Fibroblast of mammary gland (primary cell): ENCODE measurements around the gene INCENP.

ENCODE experiments used
- DNase-seq: peaks from one replicate; pipeline ENCODE4 v3.0.0-alpha.2; 2010; ENCODE audit warnings: low read depth
- H3K4me3 ChIP-seq: 2 replicates; pipeline ENCODE4 v1.5.1; 2011; ENCODE audit warnings: low read depth, mild to moderate bottlenecking, low read length, moderate library complexity; ENCODE audit not compliant: control insufficient read depth
- TF ChIP-seq, protein P1 (sequence below): conservative IDR thresholded peaks from 2 replicates; pipeline ENCODE4 v1.5.1; 2011; ENCODE audit warnings: low read depth, low read length, inconsistent platforms; ENCODE audit not compliant: control insufficient read depth, insufficient read depth

INCENP gene

DNA sequence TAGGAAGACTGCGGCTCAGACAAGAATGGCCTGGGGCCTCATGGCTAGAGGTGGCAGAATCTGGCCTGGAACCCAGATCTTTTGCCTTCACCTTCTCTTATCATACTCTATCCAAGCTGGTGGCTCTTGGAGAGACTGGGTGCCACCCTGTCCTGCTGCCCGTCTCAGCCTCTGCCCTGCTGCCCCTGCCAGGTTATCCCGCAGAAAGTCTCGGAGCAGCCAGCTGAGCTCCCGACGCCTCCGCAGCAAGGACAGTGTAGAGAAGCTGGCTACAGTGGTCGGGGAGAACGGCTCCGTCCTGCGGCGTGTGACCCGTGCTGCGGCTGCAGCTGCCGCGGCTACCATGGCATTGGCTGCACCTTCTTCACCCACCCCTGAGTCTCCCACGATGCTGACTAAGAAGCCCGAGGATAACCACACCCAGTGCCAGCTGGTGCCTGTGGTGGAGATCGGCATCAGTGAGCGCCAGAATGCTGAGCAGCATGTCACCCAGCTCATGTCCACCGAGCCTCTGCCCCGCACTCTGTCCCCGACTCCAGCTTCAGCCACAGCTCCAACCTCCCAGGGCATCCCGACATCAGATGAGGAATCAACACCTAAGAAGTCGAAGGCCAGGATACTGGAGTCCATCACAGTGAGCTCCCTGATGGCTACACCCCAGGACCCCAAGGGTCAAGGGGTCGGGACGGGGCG lies 5.9 kb downstream of the INCENP start:
- DNase-seq, result no peak
- TF ChIP-seq, protein P1, sequence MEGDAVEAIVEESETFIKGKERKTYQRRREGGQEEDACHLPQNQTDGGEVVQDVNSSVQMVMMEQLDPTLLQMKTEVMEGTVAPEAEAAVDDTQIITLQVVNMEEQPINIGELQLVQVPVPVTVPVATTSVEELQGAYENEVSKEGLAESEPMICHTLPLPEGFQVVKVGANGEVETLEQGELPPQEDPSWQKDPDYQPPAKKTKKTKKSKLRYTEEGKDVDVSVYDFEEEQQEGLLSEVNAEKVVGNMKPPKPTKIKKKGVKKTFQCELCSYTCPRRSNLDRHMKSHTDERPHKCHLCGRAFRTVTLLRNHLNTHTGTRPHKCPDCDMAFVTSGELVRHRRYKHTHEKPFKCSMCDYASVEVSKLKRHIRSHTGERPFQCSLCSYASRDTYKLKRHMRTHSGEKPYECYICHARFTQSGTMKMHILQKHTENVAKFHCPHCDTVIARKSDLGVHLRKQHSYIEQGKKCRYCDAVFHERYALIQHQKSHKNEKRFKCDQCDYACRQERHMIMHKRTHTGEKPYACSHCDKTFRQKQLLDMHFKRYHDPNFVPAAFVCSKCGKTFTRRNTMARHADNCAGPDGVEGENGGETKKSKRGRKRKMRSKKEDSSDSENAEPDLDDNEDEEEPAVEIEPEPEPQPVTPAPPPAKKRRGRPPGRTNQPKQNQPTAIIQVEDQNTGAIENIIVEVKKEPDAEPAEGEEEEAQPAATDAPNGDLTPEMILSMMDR, result no peak
- no peak overlapping the region for H3K4me3 ChIP-seq

DNA sequence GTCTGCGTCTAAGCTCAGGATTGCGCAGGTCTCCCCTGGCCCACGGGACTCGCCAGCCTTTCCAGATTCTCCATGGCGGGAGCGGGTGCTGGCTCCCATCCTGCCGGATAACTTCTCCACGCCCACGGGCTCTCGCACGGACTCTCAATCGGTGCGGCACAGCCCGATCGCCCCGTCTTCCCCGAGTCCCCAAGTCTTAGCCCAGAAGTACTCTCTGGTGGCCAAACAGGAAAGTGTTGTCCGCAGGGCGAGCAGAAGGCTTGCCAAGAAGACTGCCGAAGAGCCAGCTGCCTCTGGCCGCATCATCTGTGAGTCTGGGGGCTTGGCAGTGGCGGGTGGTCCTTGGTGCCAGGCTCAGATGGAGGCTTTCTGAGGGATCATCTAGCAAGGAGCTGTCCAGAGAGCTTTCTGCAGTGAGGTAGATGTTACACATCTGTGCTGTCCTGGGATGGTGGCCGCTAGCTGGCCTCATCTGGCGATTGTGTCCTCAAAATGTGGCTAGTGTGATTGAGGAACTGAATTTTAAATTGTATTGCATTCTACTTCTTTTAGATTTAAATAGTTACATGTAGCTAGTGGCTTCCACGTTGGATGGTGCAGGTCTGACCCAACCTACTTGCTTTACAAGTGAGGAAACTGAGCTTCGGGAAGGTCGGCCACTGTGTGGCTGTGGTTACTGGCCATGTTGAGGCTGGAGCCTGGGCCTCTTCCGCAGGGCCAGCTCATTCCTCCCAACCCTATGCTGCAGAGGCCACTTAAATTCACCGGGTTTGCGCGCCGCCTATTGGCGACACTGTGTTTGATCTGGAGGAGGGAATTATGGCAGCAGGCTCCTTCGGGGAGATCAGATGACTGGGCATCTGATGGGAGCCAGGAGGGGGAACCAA lies 6.7 kb downstream of the INCENP start:
- TF ChIP-seq, protein P1, result no peak
- no peak overlapping the region for H3K4me3 ChIP-seq
- no peak for DNase-seq

GRCh38 chr11:62131170-62131464 lies 7.3 kb downstream of the INCENP start:
- DNase-seq, result no peak
- TF ChIP-seq, protein P1, result no peak
- no peak overlapping the region for H3K4me3 ChIP-seq

DNA sequence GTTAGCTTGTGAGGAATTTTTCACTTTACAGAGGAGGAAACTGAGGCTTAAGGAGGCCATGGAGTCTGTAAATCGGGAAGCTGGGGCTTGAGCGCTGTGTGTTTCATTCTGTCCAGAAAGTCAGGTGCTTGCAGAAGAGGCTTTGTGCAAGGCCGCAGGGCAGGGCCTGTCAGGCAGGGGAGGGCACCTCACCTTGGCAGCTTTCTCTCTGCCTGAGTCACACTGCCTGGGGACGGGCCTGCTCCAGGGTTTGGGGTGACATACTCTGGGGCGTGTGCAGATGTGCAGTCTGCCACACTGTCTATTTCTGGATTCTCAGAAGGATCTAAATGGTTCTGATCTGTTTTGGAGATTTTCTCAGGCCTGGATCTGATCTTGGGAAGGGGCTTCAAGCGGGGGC lies 8.4 kb downstream of the INCENP start:
- no peak for DNase-seq
- no peak overlapping the region for H3K4me3 ChIP-seq
- TF ChIP-seq, protein P1, result no peak

DNA sequence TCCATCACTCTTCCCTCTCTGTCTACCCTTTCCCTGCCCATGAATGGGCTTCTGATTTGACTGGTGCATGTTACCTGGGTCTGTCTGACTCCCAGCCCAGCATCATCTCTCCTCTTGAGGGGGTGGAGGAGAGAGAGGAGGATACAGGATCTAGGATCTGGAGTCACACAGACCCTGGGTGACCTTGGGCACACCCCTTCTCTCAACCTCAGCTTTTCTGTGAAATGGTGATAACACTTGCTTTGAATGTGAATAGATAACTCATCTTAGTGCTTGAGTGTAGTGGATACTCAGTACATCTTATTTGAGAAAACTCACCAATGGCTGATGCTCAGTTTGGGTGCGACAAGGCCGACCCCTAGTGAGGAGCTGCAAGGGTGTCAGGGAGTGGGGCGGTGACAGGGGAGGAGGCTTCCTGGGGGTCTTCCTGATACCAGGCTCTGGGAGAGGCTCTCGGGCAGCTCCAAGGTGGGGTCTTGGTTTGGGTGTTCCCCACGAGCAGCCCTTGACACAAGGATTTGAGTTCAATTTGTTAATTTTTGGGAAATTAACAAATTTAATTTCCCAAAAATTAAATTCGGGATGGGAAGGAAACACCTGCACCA lies 9.0 kb downstream of the INCENP start:
- TF ChIP-seq, protein P1, result no peak
- no peak overlapping the region for H3K4me3 ChIP-seq
- DNase-seq, result no peak

- no peak overlapping the region for H3K4me3 ChIP-seq
- TF ChIP-seq, protein P1, result no peak
- DNase-seq, result no peak
Observed at GRCh38 chr11:62133328-62134065, 9.7 kb downstream of the INCENP start.
